ENCODE results near the gene PDLIM4. TPM values are rescaled to one million over a fixed set of nuclear protein-coding genes. Genes with fewer than 3 reads are reported as not detected.

Gene PDLIM4
- total RNA-seq, 2 donors from 2014 or later = 35.9 to 50.2 TPM

DNA sequence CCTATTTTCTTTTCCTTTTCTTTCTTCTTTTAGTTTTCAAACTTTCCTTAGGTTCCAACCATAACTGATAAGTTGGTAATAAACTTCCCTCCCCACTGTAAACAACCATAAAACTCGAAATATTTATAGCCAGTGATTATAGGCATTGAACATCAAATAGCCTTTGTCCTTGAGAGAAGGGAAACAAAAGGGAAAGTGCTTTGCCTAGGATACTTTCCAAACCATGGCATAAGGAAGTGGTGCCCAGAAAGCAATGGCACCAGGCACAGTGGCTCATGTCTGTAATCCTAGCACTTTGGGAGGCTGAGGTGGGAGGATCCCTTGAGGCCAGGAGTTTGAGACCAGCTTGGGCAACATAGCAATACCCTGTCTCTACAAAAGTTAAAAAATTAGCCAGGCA is 11.9 kb upstream of the PDLIM4 start:
- no peak for DNase-seq (ENCODE audit: low spot score)
- H3K9me3 ChIP-seq = no peaks in the 10 kb centered on the region
- no peaks in the 10 kb centered on the region for H3K36me3 ChIP-seq
- no peaks in the 10 kb centered on the region for H3K27me3 ChIP-seq (replicated peaks; ENCODE audit: insufficient read depth)
- WGBS = 12% methylated on average over 1 of the region's 1 CpG
- intact Hi-C loops (cut with DNase I) = no loop called here
- peak; percentile 34 for TF ChIP-seq POLR2AphosphoS5 (IDR thresholded peaks at IDR 0.05)
- TF ChIP-seq POLR2A (IDR thresholded peaks at IDR 0.05) = no peak
- no peak for TF ChIP-seq CTCF (IDR thresholded peaks at IDR 0.05)
- H3K4me3 ChIP-seq = no peak overlapping the region
- no peak overlapping the region for H3K27ac ChIP-seq
- no peaks in the 10 kb centered on the region for H3K4me1 ChIP-seq (replicated peaks)

DNA sequence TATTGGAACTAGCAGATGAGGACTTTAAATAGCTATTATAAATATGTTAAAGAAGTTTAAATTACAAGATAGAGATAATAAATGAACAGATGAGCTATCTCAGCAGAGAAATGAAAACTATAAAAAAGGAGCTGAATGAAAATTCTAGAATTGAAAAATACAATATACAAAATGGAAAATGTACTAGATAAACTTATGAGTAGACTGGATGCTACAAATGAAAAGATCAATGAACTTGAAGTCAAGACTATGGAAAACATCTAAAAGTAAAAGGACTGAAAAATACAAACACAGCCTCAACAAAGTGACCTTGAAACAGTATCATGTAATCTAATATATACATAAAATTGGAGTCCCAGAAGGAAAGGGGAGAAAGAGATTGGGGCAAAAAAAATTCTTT is 10.7 kb upstream of the PDLIM4 start:
- Histone ChIP-seq H3K4me3 (no peak overlapping the region), H3K36me3 (no peaks in the 10 kb centered on the region), H3K27me3 (replicated peaks; ENCODE audit: insufficient read depth) (no peaks in the 10 kb centered on the region), H3K4me1 (replicated peaks) (no peaks in the 10 kb centered on the region), H3K27ac (no peak overlapping the region), H3K9me3 (no peaks in the 10 kb centered on the region)
- intact Hi-C loops (cut with DNase I) = no loop called here
- DNase-seq (ENCODE audit: low spot score) = no peak
- TF ChIP-seq CTCF (IDR thresholded peaks at IDR 0.05) (no peak), POLR2AphosphoS5 (IDR thresholded peaks at IDR 0.05) (no peak), POLR2A (IDR thresholded peaks at IDR 0.05) (no peak)

DNA sequence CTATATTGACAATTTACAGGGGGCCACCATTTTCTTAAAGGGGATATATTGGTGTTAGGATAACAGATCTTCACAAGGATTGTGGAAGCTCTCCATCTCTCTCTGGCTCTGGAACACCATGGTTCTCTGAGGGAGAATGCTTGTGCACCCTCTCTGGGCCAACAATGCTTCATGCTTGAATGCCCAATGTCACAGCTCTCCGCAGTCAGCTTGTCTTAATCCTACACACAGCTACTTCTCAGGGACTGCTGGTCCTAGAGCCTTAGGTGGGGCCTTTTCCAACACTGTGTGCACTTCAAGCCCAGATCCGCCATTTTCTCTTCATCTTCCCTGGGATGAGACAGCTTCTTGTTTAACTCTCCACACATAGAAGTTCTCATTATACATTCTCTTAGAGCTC is 6.9 kb upstream of the PDLIM4 start:
- 94% methylated on average over 2 of the region's 2 CpGs for WGBS
- Histone ChIP-seq H3K27ac (no peak overlapping the region), H3K4me3 (no peak overlapping the region), H3K9me3 (no peaks in the 10 kb centered on the region), H3K27me3 (replicated peaks; ENCODE audit: insufficient read depth) (no peaks in the 10 kb centered on the region), H3K36me3 (no peaks in the 10 kb centered on the region), H3K4me1 (replicated peaks) (no peaks in the 10 kb centered on the region)
- no peak for DNase-seq (ENCODE audit: low spot score)
- intact Hi-C loops (cut with DNase I) = loop anchor here (10.0 kb wide), 1 partner anchor 244 kb away; the partner anchor contains the start of gene IRF1
- TF ChIP-seq POLR2A (IDR thresholded peaks at IDR 0.05) (no peak), CTCF (IDR thresholded peaks at IDR 0.05) (no peak), POLR2AphosphoS5 (IDR thresholded peaks at IDR 0.05) (no peak)

GRCh38 chr5:132251220-132251725 is 6.2 kb upstream of the PDLIM4 start:
- Histone ChIP-seq H3K9me3 (no peaks in the 10 kb centered on the region), H3K27ac (no peak overlapping the region), H3K4me3 (no peak overlapping the region), H3K27me3 (replicated peaks; ENCODE audit: insufficient read depth) (no peaks in the 10 kb centered on the region), H3K4me1 (replicated peaks) (no peaks in the 10 kb centered on the region), H3K36me3 (no peaks in the 10 kb centered on the region)
- DNase-seq (ENCODE audit: low spot score) = no peak
- intact Hi-C loops (cut with DNase I) = loop anchor here (10.0 kb wide), 1 partner anchor 244 kb away; the partner anchor contains the start of gene IRF1
- WGBS = 92% methylated on average over 10 of the region's 10 CpGs
- TF ChIP-seq POLR2AphosphoS5 (IDR thresholded peaks at IDR 0.05) (no peak), CTCF (IDR thresholded peaks at IDR 0.05) (no peak), POLR2A (IDR thresholded peaks at IDR 0.05) (no peak)

DNA sequence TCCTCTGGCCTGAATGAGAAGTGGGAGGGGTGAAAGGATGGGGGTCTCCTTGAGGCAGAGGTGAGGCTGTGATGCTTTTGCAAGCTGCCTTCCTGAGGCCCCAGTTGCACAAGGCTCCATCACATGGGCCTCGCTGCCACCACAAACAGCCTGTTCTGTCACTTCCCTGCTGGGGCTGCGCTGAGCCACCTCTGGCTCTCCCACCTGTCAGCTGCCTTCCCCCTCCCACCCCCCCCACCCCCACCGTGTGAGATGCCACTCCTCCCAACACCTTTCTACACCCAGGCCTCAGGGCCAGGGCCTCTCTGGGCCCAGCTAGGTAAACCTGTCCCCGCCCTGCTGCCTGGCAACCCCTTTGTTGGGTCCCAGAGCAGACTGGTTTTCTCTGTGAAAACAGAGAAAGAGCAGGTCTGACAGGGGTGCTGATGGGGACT is 4.5 kb upstream of the PDLIM4 start:
- Histone ChIP-seq H3K4me1 (replicated peaks) (no peaks in the 10 kb centered on the region), H3K36me3 (no peaks in the 10 kb centered on the region), H3K9me3 (no peaks in the 10 kb centered on the region), H3K4me3 (no peak overlapping the region), H3K27ac (no peak overlapping the region), H3K27me3 (replicated peaks; ENCODE audit: insufficient read depth) (no peaks in the 10 kb centered on the region)
- no peak for DNase-seq (ENCODE audit: low spot score)
- intact Hi-C loops (cut with DNase I) = loop anchor here (10.0 kb wide), 1 partner anchor 242 kb away; the partner anchor contains the start of gene IRF1
- TF ChIP-seq CTCF (IDR thresholded peaks at IDR 0.05) = no peak
- TF ChIP-seq POLR2A (IDR thresholded peaks at IDR 0.05) = no peak
- no peak for TF ChIP-seq POLR2AphosphoS5 (IDR thresholded peaks at IDR 0.05)
- 56% methylated on average over 4 of the region's 4 CpGs for WGBS

All from prostate gland (tissue), 2 donors.